ENCODE data around the gene TBC1D22A.

Gene TBC1D22A

DNA sequence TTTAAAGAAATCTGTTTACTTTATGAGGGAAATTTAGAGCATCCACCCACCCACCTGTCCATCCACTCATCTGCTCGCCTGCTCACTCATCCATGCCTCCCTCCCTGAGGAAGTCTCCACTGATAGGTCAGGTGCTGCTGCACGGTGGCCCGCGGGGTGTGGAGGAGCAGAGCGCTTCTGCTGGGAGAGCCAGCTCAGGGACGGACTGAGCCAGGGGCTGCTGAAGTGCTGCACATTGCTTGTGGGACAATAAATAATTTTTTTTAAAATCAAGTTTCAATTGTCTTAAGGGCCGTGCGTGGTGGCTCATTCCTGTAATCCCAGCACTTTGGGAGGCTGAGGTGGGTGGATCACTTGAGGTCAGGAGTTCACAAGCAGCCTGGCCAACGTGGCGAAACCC lies 148.9 kb downstream of the TBC1D22A start:
- DNase-seq: no peak

DNA sequence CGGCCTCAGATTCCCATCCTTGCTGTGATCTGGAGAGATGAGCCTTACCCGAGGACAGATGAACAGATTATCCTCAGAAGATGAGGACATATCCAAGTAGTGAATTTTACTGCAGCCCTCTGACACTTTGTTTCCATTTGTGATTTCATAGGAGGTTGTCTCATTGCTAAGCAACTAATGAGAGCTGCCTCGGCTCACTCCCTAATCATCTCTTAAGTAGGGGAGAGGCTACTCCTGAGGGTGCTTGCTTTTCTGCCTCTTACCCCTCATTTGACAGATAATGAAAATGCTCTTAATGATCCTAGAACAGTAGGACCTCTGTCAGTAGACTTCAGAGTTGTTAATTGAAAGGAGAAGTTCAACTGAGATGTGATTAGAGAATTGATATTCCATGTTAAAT lies 150.9 kb downstream of the TBC1D22A start:
- no peak for DNase-seq

DNA sequence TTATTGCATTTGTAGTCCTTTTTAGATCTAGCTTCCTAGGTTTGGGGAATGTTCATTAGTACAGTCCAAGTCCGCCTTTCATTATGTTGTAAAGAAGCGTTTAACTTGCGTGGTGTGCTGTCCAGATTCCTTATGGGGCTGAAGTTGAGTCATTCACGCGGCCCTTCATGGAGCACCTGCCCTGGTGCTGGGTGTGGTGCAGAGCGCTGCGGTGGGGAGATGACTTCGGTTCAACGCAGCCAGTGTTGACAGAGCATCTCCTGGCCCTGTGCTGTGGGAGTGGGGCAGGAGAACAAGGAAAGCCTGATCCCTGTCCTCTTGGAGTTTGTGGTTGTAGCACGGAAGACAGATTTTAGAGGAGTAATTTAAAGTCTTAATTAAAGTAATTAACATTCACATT lies 152.0 kb downstream of the TBC1D22A start:
- DNase-seq: no peak

DNA sequence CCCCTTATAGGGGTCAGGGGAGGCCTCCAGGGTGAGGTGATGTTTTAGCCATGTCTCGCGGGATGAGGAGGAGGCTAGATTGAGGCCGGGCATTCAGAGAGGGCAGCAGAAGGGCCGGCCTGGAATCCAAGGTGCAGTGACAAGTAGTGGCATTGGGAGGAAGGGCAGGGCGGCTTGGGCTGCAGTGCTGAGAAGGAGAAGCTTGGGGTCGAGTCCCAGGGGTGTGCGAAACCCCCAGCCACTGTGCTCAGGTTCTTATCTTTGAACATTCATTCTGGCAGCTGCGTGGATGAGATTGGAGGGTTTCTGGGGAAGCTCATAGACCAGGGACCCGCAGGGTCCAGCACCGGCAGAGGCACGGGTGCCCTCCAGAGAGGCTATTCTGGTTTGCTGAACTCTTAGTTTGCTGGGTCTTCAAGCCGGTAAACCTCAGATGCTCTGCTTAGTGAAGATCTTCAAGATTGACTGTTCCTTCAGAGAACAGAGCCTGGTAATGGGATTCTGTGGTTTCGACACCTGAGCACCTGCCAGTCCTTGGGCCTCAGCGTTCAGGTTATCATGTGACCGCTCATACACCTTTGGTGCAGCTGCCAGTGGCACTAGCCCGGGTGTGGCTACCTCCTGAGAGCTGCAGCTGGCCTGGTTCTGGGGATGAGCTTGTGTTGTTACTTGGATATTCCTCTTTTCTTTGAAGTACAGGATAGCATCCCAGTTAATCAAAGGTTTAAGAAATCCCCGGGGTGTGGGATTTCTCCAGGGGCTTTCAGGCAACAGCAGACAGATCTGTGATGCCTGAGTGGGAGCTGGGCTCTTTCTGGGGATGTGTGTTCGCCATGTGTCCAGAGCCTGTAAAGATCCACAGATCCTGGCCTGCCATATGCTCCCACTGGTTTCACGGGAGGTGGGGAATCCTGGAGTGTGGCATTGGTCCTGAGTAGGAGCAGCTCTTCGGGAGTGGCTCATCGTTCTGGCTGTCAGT lies 152.8 kb downstream of the TBC1D22A start:
- DNase-seq: no peak

DNA sequence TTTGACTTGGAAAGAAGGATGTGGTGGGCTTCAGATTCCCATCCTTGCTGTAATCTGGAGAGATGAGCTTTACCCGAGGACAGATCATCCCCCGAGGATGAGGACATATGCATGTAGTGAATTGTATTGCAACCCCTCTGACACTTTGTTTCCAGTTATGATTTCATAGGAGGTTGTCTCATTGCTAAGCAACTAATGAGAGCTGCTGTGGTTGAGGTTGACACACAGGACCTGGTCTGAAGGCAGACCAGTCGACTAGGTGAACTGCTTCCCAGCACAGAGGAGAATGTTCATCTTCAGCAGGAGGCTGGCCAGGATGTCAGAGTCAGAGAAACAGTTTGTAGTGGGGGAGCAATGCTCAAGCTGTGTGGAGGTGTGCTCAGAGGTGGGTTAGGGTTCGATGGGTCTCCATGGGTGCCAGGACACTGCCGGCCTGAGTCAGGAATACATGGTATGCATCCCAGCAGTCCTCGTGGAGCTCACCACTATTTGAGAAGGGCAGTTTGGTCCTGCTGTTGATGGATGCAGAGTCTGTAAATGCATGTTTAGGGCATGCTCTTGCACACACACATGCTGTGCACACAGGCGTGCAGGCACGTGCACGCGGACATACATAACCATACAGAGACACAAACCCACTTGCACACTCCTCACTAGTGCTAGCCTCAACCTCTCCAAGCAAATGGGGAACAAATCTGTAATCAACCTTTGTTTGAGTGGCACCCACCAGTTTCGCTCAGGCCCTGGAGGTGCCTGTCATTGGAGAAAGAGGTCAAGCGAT lies 153.7 kb downstream of the TBC1D22A start:
- DNase-seq: no peak

DNA sequence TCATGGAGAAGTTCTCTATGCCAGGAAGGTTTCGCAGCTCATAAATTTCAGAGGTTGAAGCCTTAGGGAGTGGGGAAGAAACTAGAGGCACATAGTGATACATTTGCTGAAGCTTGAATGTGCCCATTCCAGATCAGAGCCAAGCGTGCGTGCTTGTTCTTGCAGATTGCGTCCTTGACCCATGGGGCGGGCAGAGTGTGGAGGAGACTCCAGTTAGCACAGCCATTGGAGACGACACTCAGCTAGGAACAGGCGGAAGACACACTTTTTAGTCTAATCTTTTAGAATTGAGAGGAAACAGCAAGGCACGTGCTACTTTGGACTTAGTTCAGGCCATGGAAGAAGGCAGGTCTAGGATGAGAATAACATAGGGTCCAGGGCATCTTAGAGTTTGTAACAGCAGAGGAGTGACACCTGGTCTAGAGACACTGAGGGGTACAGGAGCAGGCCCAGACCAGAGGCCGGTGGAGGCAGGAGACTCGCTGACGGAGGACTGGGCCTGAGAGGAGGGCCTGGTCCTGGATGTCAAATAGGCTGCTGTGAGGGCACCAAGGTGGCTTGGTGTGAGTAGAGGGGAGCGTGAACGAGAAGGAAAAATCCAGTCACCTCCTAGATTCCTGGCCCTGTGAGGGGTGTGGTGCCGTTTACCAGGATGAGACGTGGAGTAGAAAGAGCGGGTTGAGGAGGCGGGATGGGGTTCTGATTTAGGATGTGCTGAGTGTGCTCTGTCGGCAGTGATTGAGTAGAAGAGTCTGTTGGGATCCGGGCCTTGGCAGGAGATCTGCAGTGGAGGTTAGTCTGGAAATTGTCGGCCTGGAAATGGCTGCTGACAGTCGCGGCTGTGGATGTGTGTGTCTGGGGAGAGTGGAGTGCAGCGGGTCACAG lies 154.7 kb downstream of the TBC1D22A start:
- no peak for DNase-seq

DNA sequence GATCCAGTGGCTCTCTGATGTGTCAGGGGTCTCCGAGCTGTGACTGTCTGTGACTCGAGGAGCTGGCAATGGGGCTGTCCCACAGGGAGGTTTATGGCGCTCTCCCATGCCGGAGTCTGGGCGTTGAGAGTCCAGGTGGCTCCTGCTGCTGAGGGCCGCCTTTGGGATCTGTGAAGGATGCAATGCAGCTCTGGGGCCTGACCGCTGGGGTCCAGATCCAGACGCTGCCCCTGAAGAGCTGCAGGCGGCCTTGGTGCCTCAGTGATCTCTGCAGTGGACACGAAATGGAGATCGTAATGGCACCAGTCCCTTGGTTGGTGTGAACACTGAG lies 155.3 kb downstream of the TBC1D22A start:
- no peak for DNase-seq

DNA sequence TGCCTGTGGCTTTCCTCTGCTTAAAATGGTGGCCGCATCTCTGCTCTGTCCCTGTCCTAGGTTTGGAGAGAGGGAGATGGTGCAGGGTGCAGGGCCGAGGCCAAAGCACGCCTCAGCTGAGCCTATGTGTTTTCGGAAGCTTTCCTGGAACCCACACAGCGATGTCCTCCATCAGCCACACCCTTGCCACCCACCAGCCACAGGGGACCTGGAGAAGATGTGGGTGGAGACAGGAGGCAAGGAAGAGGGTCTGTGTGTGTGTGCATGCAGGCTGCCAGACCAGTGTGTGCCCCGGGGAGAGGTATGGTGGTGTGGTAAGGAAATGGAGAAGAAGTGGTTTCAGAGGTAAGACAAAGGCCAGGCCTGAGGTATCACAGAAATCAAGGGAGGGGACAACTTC lies 155.7 kb downstream of the TBC1D22A start:
- DNase-seq: no peak

DNA sequence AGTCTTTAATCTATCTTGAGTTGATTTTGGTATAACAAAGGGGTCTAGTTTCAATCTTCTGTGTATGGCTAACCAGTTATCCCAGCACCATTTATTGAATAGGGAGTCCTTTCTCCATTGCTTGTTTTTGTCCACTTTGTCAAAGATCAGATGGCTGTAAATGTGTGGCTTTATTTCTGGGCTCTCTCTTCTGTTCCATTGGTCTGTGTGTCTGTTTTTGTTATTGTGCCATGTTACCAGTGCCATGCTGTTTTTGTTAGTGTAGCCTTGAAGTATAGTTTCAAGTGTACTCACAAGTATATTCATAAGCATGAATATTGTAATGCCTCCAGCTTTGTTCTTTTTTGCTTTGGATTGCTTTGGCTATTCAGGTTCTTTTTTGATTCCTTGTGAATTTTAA lies 159.6 kb downstream of the TBC1D22A start:
- DNase-seq: no peak

DNA sequence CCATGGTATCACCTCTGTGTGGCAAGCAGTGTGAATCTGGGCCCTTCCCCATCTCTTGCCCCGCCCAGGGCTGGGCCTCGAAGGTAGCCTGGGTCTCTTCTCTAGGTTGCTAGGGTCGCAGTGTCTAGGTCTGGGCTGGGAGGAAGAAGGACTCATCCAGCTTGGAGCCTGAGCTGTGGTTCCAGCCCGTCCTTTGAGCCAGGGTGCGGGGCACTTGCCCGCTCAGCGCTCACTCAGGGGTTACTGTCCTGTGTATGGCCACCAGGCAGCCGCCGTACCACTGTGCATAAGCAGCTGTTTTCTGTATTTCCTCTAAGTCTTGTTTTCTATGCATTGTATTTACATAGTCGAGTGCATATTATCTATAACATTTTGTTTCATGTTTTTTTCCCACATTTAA lies 160.9 kb downstream of the TBC1D22A start:
- DNase-seq: no peak

DNA sequence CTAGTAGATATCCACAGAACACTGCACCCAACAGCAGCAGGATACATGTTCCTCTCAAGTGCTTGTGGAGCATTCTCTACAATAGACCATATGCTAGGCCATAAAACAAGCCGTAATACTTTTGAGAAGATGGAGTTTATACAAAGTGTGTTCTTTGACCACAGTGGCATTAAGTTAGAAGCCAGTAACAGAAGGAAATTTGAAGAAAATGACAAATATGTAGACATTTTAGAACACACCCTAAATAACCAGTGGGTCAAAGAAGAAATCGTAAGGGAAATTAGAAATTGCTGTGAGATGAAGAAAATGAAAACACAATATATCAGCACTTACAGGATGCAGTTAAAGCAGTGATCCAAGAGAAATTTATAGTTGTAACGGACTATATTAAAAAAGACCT lies 163.4 kb downstream of the TBC1D22A start:
- DNase-seq: no peak

DNA sequence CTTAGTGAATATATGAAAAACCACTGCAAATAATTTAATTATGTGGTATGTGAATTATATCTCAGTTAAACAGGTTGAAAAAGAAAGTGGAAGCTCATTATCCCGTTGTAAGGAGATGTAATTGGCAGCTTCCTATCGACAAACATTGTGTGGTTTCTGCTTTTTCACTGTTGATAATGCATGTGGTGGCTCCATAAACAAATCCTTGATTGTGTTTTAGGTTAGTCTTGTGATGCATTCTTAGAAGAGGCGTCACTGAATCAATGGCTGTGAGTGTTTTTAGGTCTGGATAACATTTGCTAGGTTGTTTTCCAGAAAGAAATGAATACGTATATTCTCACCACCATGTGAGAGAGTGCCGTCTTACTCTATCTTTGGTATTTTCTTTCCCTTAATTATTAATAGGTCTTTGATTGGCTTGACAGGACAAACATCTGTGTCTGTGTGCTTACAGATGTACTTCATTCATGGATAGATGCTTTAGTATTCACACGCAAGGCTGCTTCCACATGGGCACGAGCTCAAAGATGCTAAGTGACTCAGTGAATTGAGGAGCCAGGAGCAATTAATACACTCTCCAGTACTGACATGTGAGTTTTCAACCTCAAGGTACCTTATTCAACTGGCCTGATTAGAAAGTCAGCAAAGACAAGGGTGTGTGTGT lies 166.7 kb downstream of the TBC1D22A start:
- no peak for DNase-seq

DNA sequence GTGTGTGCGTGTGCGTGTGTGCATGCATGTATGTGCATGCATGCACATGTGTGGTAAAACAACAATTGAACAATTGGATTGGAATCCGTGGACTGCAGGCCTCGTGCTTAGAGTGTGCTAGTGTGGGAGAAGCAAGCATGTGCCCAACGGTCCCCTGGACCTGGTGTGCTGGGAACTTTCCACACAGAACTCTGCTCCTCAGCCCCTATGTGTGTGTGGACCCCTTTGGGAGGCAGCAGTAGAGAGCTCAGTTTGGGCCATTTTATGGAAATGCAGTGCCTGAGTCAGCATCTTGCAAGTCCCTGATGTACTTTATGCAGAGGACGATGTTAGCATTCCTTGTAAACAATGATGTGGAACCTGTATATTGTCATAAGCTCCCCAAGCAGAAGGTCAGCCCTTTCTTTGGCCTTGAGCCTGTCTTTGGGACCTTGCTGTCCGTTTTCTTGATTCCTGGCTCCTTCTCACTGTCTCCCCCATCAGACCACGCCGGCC lies 167.3 kb downstream of the TBC1D22A start:
- no peak for DNase-seq

DNA sequence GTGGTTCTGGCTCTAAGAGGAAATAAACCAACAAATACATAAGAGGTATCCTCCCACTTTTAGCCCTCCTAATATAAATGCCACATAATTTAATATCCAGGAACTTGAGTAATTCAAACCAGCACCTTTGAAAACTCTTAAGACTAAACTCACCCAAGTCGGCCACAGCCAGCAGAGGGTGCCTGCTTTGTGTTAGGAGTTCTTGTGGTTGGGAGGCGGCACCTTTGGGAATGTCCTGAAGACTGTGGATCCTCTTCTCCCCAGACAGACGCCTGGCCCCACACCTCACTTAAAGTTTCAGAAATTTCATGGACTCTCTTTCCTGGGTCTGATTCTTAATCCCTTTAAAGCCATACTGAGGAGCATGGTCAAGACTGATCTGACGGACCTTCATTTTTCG lies 169.0 kb downstream of the TBC1D22A start:
- DNase-seq: no peak

DNA sequence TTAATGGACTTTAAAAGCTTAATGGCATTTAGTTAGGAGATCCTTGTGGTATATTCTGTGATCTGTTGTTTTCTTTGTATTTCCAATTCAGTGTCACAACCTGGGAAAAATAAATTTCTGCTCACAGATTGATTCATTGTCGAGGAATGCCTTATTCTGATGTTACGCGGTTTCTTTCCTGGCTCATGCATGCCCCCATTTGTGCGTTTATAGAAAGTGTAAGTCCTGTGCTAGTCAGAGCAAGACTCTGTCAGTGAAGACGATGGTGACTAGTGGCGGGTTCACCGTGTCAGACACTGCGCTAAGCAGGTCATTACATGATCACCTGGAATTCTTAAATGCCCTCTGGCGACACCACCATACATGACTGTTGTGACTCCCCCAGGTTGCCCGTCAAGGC lies 169.4 kb downstream of the TBC1D22A start:
- DNase-seq: no peak

DNA sequence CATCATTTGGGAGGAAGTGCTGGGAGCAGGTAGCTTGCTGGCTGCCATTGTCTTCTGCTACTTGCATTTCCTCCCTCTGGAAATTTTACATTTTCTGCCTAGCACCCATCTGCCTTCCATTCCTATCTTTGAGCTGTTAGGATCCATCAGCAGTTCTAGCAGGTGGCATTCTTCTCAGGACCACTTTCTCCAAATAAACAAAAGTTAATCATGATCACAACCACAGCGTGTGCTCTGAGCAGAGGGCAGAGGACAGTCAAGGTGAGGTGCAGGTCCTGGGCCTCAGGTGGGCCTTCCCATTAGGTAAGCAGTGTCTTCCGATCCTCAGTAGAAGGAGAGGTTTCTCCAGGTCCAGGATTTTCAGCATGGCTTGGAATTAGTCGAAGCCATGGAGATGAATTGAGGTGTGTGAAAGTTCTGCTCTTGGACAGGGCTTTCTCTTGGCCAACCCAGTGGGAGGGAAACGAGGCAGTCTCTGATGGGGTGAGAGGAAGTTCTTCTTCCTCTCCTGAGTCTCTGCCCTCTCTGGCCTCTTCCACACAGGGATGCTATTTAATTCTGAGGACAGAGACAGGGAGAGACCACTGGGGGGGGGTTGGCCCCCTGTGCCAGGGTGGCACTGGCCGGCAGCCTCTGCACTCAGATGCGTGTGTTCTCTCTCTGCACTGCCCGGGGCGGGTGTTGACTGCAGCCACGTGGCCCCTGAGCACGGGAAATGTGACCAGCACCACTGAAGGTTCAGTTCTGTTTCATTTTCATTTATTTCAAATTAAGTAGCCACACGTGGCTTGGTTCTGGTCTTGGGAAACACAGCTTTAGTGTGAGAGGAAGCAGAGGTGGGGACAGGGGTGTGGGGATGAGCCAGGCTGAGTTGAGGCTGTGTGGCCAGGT lies 170.8 kb downstream of the TBC1D22A start:
- no peak for DNase-seq

DNA sequence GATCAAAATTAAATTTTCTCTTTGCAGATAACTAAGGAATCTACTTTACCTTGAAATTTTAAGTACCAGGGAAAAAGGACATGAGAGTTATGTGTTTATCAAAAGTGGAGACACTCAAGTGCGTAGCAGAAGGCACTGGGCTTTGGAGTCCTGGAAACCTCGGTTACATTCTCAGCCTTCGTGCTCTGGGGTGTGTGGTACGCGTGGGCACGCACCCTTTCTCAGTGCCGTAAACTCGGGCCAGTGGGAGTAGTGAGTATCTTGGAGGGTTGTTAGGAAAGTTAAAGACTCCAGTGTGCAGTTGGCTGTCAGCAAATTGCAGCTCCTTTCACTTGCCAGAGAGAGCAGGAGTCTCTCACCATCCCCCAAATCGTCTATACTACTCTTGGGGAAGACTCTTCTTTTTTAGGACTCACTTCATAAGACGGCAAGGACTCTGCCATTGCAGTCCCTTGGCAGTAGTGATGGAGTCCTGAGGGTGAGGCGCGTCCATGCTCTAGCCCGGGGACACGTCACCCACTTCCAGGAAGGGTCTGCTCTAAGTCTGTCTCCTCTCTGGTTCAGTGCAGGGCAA lies 171.8 kb downstream of the TBC1D22A start:
- DNase-seq: no peak

DNA sequence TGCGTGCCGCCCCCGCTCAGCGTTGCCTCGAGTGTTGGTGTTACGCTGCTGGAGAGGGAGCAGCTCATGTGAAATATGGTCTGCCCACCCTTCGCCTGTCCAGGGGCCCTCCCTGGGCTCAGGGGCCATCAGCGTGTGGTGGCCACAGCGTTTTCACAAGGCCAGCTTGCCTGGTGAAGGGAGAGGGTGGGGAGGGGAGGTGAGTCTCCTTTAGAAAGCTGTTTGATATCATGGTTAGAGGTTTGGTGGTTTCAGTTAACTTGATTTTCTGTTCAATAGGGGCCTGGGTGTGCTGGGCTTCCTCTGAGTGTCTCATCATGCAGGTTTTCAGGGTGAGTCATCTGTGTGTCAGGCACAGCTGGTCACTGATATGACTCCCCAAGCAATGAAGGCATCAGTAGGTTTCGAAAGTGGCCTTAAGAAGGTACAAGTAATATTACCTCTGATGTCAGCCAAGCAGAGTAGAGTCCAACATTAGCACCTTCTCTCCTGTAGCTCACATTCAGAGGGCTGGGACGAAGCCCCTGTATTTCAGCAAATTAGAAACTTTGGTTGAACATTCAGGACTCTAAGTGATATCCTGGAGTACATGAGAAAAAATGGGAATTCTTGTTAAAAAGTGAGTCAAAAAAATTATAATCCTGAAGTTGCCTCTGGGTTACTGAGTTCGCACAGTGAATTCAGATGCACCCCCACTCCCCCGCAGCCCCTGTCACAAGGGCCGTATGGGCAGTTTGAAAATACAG lies 172.5 kb downstream of the TBC1D22A start:
- no peak for DNase-seq

DNA sequence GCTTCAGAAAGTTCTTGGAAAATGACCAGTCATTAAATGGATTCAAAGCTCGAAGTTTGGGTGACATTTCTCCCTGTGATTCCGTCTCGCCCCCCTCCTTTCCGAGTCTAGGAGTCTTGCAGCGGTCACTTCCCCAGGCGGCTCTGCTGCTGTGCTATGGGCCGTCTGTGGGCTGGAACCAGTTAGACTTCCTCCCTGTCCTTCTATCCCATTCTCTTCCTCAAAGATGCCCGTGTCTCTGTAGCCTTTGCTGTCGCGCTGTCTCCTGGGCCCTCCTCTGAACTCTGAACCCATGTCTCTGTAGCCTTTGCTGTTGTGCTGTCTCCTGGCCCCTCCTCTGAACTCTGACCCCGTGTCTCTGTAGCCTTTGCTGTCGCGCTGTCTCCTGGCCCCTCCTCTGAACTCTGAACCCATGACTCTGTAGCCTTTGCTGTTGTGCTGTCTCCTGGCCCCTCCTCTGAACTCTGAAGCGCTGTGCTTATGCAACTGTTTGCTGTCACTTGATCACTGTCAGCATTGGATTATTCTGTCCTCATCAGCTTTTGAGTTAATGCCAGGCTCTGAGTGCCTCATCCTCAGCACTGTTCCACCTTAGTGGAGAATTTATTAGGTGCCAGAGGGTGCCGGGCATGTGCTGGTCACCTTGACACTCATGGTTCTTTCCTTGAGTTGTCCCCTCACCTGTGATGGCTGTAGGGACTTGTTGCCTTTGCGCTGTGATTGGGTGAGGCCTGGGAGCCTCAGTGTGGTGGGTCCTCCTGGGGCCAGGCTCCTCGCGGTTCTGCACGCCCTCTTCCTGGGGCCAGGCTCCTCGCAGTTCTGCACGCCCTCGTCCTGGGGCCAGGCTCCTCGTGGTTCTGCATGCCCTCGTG lies 173.3 kb downstream of the TBC1D22A start:
- DNase-seq: no peak
